Neural progenitor cell (in vitro differentiated cells): Measurements from ENCODE around the gene DNAJA2. TPM values are rescaled to one million over a fixed set of nuclear protein-coding genes. Genes with fewer than 3 reads are reported as not detected.

Experiments
- DNase-seq: peaks from one replicate; pipeline ENCODE4 v3.0.0-alpha.2; 2016; ENCODE audit warnings: low spot score
- H2AFZ ChIP-seq: fragments of 200-600 bp; sonication (generic); replicated peaks from 2 replicates; pipeline ENCODE4 v1.6.1; 2016; ENCODE audit warnings: antibody characterized with exemption
- H3F3A ChIP-seq: fragments of 200-600 bp; sonication (generic); 2 replicates; pipeline ENCODE4 v1.6.1; 2016; ENCODE audit warnings: antibody characterized with exemption, low read depth
- H3K27ac ChIP-seq: fragments of 200-600 bp; sonication (generic); 2 replicates; pipeline ENCODE4 v1.5.1; 2016; ENCODE audit warnings: mild to moderate bottlenecking
- H3K27me3 ChIP-seq: fragments of 200-600 bp; sonication (generic); 2 replicates; pipeline ENCODE4 v1.6.1; 2016; ENCODE audit warnings: mild to moderate bottlenecking, moderate library complexity
- H3K36me3 ChIP-seq: fragments of 200-600 bp; sonication (generic); 2 replicates; pipeline ENCODE4 v1.5.1; 2016
- H3K4me1 ChIP-seq: fragments of 200-600 bp; sonication (generic); 2 replicates; pipeline ENCODE4 v1.6.1; 2016; ENCODE audit warnings: mixed run types
- H3K4me2 ChIP-seq: fragments of 200-600 bp; sonication (generic); 2 replicates; pipeline ENCODE4 v1.6.1; 2016
- H3K4me3 ChIP-seq: fragments of 200-600 bp; sonication (generic); 2 replicates; pipeline ENCODE4 v1.5.1; 2016
- H3K79me2 ChIP-seq: fragments of 200-600 bp; sonication (generic); 2 replicates; pipeline ENCODE4 v1.6.1; 2016; ENCODE audit warnings: low read depth
- H3K9ac ChIP-seq: fragments of 200-600 bp; sonication (generic); 2 replicates; pipeline ENCODE4 v1.6.1; 2016
- H3K9me3 ChIP-seq: fragments of 200-600 bp; sonication (generic); 2 replicates; pipeline ENCODE4 v1.5.1; 2016; ENCODE audit warnings: low read depth
- H4K20me1 ChIP-seq: fragments of 200-600 bp; sonication (generic); 2 replicates; pipeline ENCODE4 v1.6.1; 2016; ENCODE audit warnings: low read depth
- H3K27ac Mint-ChIP-seq: 3 replicates; pipeline ENCODE4 v1.8.0; 2021; ENCODE audit warnings: mixed read lengths
- H3K27me3 Mint-ChIP-seq: 2 replicates; pipeline ENCODE4 v1.8.0; 2022; ENCODE audit warnings: low read depth, mild to moderate bottlenecking, inconsistent platforms, moderate library complexity, mixed read lengths; ENCODE audit not compliant: insufficient read depth
- H3K36me3 Mint-ChIP-seq: 3 replicates; pipeline ENCODE4 v1.8.0; 2021; ENCODE audit warnings: mixed read lengths
- H3K4me1 Mint-ChIP-seq: 3 replicates; pipeline ENCODE4 v1.8.0; 2021; ENCODE audit warnings: mixed read lengths
- H3K4me3 Mint-ChIP-seq: 3 replicates; pipeline ENCODE4 v1.8.0; 2021; ENCODE audit warnings: mild to moderate bottlenecking, moderate library complexity, mixed read lengths
- H3K9me3 Mint-ChIP-seq: 3 replicates; pipeline ENCODE4 v1.8.0; 2020; ENCODE audit warnings: mixed read lengths
- CTCF ChIP-seq: fragments of 200-600 bp; sonication (generic); IDR thresholded peaks from 2 replicates; pipeline ENCODE4 v1.5.1; 2017; ENCODE audit warnings: antibody characterized with exemption, mild to moderate bottlenecking
- EZH2 ChIP-seq: fragments of 200-600 bp; sonication (generic); IDR thresholded peaks from 2 replicates; pipeline ENCODE4 v1.6.1; 2017; ENCODE audit warnings: antibody characterized with exemption, mild to moderate bottlenecking, moderate library complexity
- EZH2phosphoT487 ChIP-seq: fragments of 200-600 bp; sonication (generic); IDR thresholded peaks from 2 replicates; pipeline ENCODE4 v1.6.1; 2017; ENCODE audit warnings: antibody characterized with exemption
- total RNA-seq: library from RNA; depleted of rRNA; stranded (reverse); fragments of >200 nt; gene quantifications from 2 replicates; pipeline ENCODE4 v1.2.3, GENCODE V29; 2015; ENCODE audit warnings: low replicate concordance

The DNAJA2 gene
- total RNA-seq, 1 donor from 2014 or later = 113 TPM

DNA sequence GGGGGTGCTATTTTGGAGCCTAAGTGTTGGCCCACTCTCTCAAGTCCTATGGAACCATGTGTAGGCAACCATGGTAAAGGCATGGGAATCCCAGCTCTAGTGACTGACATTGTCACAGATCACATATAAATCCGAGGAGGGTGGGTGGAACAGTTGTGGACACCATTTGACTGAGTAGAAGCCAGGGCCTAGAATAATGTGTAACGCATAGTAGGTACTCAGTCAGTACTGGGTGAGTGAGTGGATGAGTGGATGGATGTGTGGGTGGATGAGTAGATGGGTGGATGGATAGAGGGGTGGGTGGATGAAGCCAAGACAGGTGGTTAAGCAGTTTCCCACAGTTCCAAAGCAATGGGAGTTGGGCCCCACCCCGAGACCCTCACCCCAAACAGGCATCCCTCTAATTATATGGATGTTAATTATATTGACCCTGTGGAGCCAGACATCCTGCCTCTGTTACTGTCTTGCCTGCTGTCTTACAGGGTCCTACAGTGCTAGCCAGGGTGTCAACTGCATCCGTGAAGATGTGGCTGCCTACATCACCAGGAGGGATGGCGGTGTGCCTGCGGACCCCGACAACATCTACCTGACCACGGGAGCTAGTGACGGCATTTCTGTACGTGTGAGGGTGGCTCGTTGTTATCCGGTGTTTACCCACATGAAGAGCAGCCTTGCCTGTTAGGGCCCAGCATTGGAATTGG lies 67.0 kb downstream of the DNAJA2 start:
- H3K4me3 Mint-ChIP-seq = no peak overlapping the region
- Histone ChIP-seq H3K36me3 (no peaks in the 10 kb centered on the region), H3K4me1 (no peaks in the 10 kb centered on the region), H2AFZ (no peak overlapping the region), H3F3A (peaks cover 14% of the 10 kb centered on the region), H3K9ac (no peak overlapping the region), H3K27ac (no peak overlapping the region), H3K4me3 (no peak overlapping the region), H4K20me1 (peaks cover 8% of the 10 kb centered on the region), H3K27me3 (no peaks in the 10 kb centered on the region), H3K79me2 (no peaks in the 10 kb centered on the region), H3K4me2 (no peak overlapping the region), H3K9me3 (no peaks in the 10 kb centered on the region)
- H3K27me3 Mint-ChIP-seq = peaks cover 4% of the 10 kb centered on the region
- H3K4me1 Mint-ChIP-seq = peaks cover 9% of the 10 kb centered on the region
- no peak overlapping the region for H3K27ac Mint-ChIP-seq
- H3K9me3 Mint-ChIP-seq = no peaks in the 10 kb centered on the region
- no peak for DNase-seq
- peaks cover 29% of the 10 kb centered on the region for H3K36me3 Mint-ChIP-seq
- TF ChIP-seq EZH2 (no peak), EZH2phosphoT487 (no peak), CTCF (no peak)

Other genes starting within 250 kb of the DNAJA2 start
- gene MYLK3, start 225.3 kb downstream of the DNAJA2 start, total RNA-seq = 0.28 and 1.6 TPM in 2 replicates
- gene C16orf87, start 142.5 kb downstream of the DNAJA2 start, total RNA-seq = 40.9 and 66.7 TPM in 2 replicates
- 21.6 and 37.7 TPM in 2 replicates for gene GPT2, start 89.3 kb downstream of the DNAJA2 start, total RNA-seq
- 32.0 and 37.4 TPM in 2 replicates for gene NETO2, start 170.3 kb upstream of the DNAJA2 start, total RNA-seq